NCI-H1105 treated with DMSO at 0.1 percent for 48 hours (cell line): ENCODE results near the gene CBY3.
A peak's percentile ranks its signal among the peaks of the same experiment; 100 is the strongest.
"Not testable (repeated sequence)": the region's sequence is repeated elsewhere in the genome, so short reads cannot be mapped to it uniquely, and the experiment has no call there.

Source experiments
- DNase-seq: peaks from one replicate; lab custom pipeline; 2025; lab: John Stamatoyannopoulos, UW

The CBY3 gene

GRCh38 chr5:179680780-179681401 lies at the start of gene CBY3:
Gene CBY3, minus strand, starts transcription at chr5:179681034. Its CDS starts 116 bp downstream, at chr5:179680918.
- no peak for DNase-seq

GRCh38 chr5:179730356-179730755 lies 49.5 kb upstream of the CBY3 start:
- no peak for DNase-seq

GRCh38 chr5:179729727-179730126 lies 48.9 kb upstream of the CBY3 start:
- no peak for DNase-seq

- DNase-seq, result no peak
Measured at GRCh38 chr5:179729303-179729702, 48.5 kb upstream of the CBY3 start.

- no peak for DNase-seq
Measured at GRCh38 chr5:179727106-179727505, 46.3 kb upstream of the CBY3 start.

- DNase-seq, result no peak
Measured at GRCh38 chr5:179724163-179724562, 43.3 kb upstream of the CBY3 start.

GRCh38 chr5:179720222-179720621 lies 39.4 kb upstream of the CBY3 start:
- DNase-seq, result no peak

- DNase-seq, result no peak
Measured at GRCh38 chr5:179716286-179716685, 35.5 kb upstream of the CBY3 start.

- DNase-seq, result no peak
Measured at GRCh38 chr5:179700401-179700918, 19.6 kb upstream of the CBY3 start.

GRCh38 chr5:179699616-179700237 lies 18.9 kb upstream of the CBY3 start:
- no peak for DNase-seq

- no peak for DNase-seq
Measured at GRCh38 chr5:179698935-179699615, 18.2 kb upstream of the CBY3 start, which contains the start of gene CANX. Gene CANX, plus strand, starts transcription at chr5:179698967. Its CDS starts 6,715 bp downstream, at chr5:179705682.

- peak; percentile 92 for DNase-seq
Measured at GRCh38 chr5:179697993-179698934, 17.4 kb upstream of the CBY3 start.

- DNase-seq, result not testable (repeated sequence)
Measured at GRCh38 chr5:179697543-179697942, 16.7 kb upstream of the CBY3 start.

GRCh38 chr5:179697108-179697507 lies 16.3 kb upstream of the CBY3 start:
- no peak for DNase-seq

GRCh38 chr5:179696603-179697002 lies 15.8 kb upstream of the CBY3 start:
- no peak for DNase-seq

GRCh38 chr5:179694561-179694960 lies 13.7 kb upstream of the CBY3 start:
- no peak for DNase-seq

GRCh38 chr5:179689212-179689611 lies 8.4 kb upstream of the CBY3 start:
- DNase-seq, result not testable (repeated sequence)

GRCh38 chr5:179680014-179680779 lies 637 bp downstream of the CBY3 start:
- DNase-seq, result no peak

GRCh38 chr5:179679014-179679674 lies 1.7 kb downstream of the CBY3 start:
- DNase-seq, result peak; percentile 12

GRCh38 chr5:179678223-179679013 lies 2.4 kb downstream of the CBY3 start:
- DNase-seq, result peak; percentile 82
